HepG2 (cell line): ENCODE results near the gene OR2A5. TPM values are rescaled to one million over a fixed set of nuclear protein-coding genes. Genes with fewer than 3 reads are reported as not detected.

Experiments
- ATAC-seq: fragments of 200-7000 bp; cut with Tn5 transposase; 3 replicates; pipeline ENCODE4 v1.9.1; 2020; ENCODE audit warnings: mild to moderate bottlenecking, moderate library complexity
- BruUV-seq: library from RNA; stranded (reverse); fragments of 400-500 nt; replicated peaks from 2 replicates; lab custom pipeline; 2021; lab: Mats Ljungman, UMichigan
- CTCF ChIA-PET: fragments of 300-600 bp; formaldehyde crosslinking; extraction: SDS; loops from one replicate; lab custom pipeline; 2021; ENCODE audit warnings: low total read pairs, inconsistent platforms, low intra/inter-chr PET ratio; lab: Yijun Ruan, JAX
- POLR2A ChIA-PET: fragments of 350-600 bp; sonication (Branson Sonifier 250); formaldehyde crosslinking; loops from one replicate; lab custom pipeline; 2020; ENCODE audit warnings: antibody characterized with exemption, inconsistent platforms; lab: Yijun Ruan, JAX
- DNase-seq: peaks from one replicate; pipeline ENCODE4 v3.0.0-alpha.2; 2015; ENCODE audit warnings: low spot score
- FAIRE-seq: peaks from 3 replicates; lab custom pipeline; 2011; peaks lifted over from hg19 to GRCh38; lab: Jason Lieb, UNC
- H2AFZ ChIP-seq: one replicate; pipeline ENCODE4 v1.6.1; 2011; ENCODE audit warnings: low read length, inconsistent platforms
- H3K27ac ChIP-seq: fragments of 300-600 bp; 3 replicates; pipeline ENCODE4 v1.8.0; 2011; ENCODE audit warnings: mixed run types, mild to moderate bottlenecking, mixed read lengths, low read length, inconsistent platforms; ENCODE audit not compliant: insufficient read depth; ENCODE audit errors: extremely low read length
- H3K27me3 ChIP-seq, 2 experiments: fragments of 200-600 bp in 1 of 2; 2 replicates in 1 of 2; 3 replicates in 1 of 2; pipeline versions ENCODE4 v1.6.0 to v1.8.0; 2011; ENCODE audit warnings: low read length in 2 of 2, mild to moderate bottlenecking in 2 of 2, moderate library complexity in 2 of 2, inconsistent platforms in 1 of 2; ENCODE audit not compliant: insufficient read depth in 2 of 2, control insufficient read depth in 1 of 2
- H3K36me3 ChIP-seq, 2 experiments: fragments of 200-600 bp in 1 of 2; replicated peaks in 1 of 2; 2 replicates in 1 of 2; 3 replicates in 1 of 2; pipeline versions ENCODE4 v1.5.1 to v1.8.0; 2011; ENCODE audit warnings: low read length in 2 of 2, inconsistent platforms in 1 of 2; ENCODE audit not compliant: insufficient read depth in 2 of 2, control insufficient read depth in 1 of 2
- H3K4me1 ChIP-seq: 2 replicates; pipeline ENCODE4 v1.5.1; 2012; ENCODE audit warnings: low read length, inconsistent platforms; ENCODE audit not compliant: insufficient read depth
- H3K4me2 ChIP-seq: 2 replicates; pipeline ENCODE4 v1.6.0; 2011; ENCODE audit warnings: low read depth, low read length, inconsistent platforms
- H3K4me3 ChIP-seq, 3 experiments: fragments of 200-600 bp in 1 of 3; sonication (generic), shearing (Covaris generic) in 1 of 3; replicated peaks in 1 of 3; 2 replicates each; pipeline ENCODE4 v1.5.1; 2011 to 2016; ENCODE audit warnings: low read length in 3 of 3, inconsistent platforms in 2 of 3, low read depth in 2 of 3, mild to moderate bottlenecking in 2 of 3, control low read depth in 1 of 3, mixed read lengths in 1 of 3; ENCODE audit not compliant: insufficient read depth in 1 of 3
- H3K79me2 ChIP-seq: one replicate; pipeline ENCODE4 v1.6.1; 2011; ENCODE audit warnings: low read length, inconsistent platforms; ENCODE audit not compliant: insufficient read depth
- H3K9ac ChIP-seq: 2 replicates; pipeline ENCODE4 v1.6.0; 2011; ENCODE audit warnings: mild to moderate bottlenecking, low read depth, low read length, inconsistent platforms; ENCODE audit not compliant: insufficient read depth
- H3K9me3 ChIP-seq: 2 replicates; pipeline ENCODE4 v1.5.1; 2012; ENCODE audit warnings: mild to moderate bottlenecking, low read length
- H4K20me1 ChIP-seq: 2 replicates; pipeline ENCODE4 v1.6.0; 2011; ENCODE audit warnings: inconsistent platforms, mild to moderate bottlenecking, low read length, moderate library complexity; ENCODE audit not compliant: insufficient read depth
- ATF7 ChIP-seq, 2 experiments: fragments of 450-650 bp in 1 of 2; sonication (generic) in 1 of 2; formaldehyde crosslinking in 1 of 2; IDR thresholded peaks; 2 replicates each; pipeline versions ENCODE4 v1.4.0 to v1.6.1; 2016 to 2020; ENCODE audit warnings: antibody characterized with exemption in 1 of 2, mild to moderate bottlenecking in 1 of 2, missing genetic modification reagents in 1 of 2
- CREB1 ChIP-seq, 2 experiments: fragments of 450-650 bp in 1 of 2; IDR thresholded peaks; 2 replicates each; pipeline ENCODE4 v1.6.1; 2016 to 2017; ENCODE audit warnings: control low read depth in 1 of 2, mild to moderate bottlenecking in 1 of 2, missing compliant biosample characterization in 1 of 2, missing genetic modification characterization in 1 of 2
- FUBP1 ChIP-seq: sonication (generic); formaldehyde crosslinking; IDR thresholded peaks from 2 replicates; pipeline ENCODE4 v1.5.1; 2020; ENCODE audit warnings: missing genetic modification reagents, mild to moderate bottlenecking, borderline replicate concordance
- GPBP1L1 ChIP-seq: sonication (generic); formaldehyde crosslinking; IDR thresholded peaks from 2 replicates; pipeline ENCODE4 v1.5.0; 2020; ENCODE audit warnings: mild to moderate bottlenecking, missing genetic modification reagents
- GPN1 ChIP-seq: sonication (generic); formaldehyde crosslinking; IDR thresholded peaks from 2 replicates; pipeline ENCODE4 v1.5.1; 2020; ENCODE audit warnings: missing genetic modification reagents, borderline replicate concordance
- KDM5B ChIP-seq: sonication (generic); formaldehyde crosslinking; IDR thresholded peaks from 2 replicates; pipeline ENCODE4 v1.4.0; 2020; ENCODE audit warnings: missing genetic modification reagents, mild to moderate bottlenecking, borderline replicate concordance
- NFIC ChIP-seq: IDR thresholded peaks from 2 replicates; pipeline ENCODE4 v1.6.1; 2012; ENCODE audit warnings: mild to moderate bottlenecking, low read length, inconsistent platforms
- ONECUT2 ChIP-seq: sonication (generic); formaldehyde crosslinking; IDR thresholded peaks from 2 replicates; pipeline ENCODE4 v1.4.0; 2020; ENCODE audit warnings: missing genetic modification reagents
- SATB2 ChIP-seq: sonication (generic); formaldehyde crosslinking; IDR thresholded peaks from 2 replicates; pipeline ENCODE4 v1.5.0; 2020; ENCODE audit warnings: missing genetic modification reagents
- TCF7 ChIP-seq: sonication (generic); IDR thresholded peaks from 2 replicates; pipeline ENCODE4 v1.6.1; 2016; ENCODE audit warnings: antibody characterized with exemption, low read depth
- ZBTB14 ChIP-seq: sonication (generic); formaldehyde crosslinking; IDR thresholded peaks from 2 replicates; pipeline ENCODE4 v1.4.0; 2020; ENCODE audit warnings: missing genetic modification reagents
- ZFP37 ChIP-seq: sonication (generic); formaldehyde crosslinking; IDR thresholded peaks from 2 replicates; pipeline ENCODE4 v1.4.0; 2020; ENCODE audit warnings: missing genetic modification reagents, borderline replicate concordance
- ZFYVE20 ChIP-seq: sonication (generic); formaldehyde crosslinking; IDR thresholded peaks from 2 replicates; pipeline ENCODE4 v1.8.0; 2023; ENCODE audit warnings: low read depth, mild to moderate bottlenecking, moderate library complexity, missing genetic modification reagents, borderline replicate concordance
- ZNF674 ChIP-seq: sonication (generic); formaldehyde crosslinking; IDR thresholded peaks from 2 replicates; pipeline ENCODE4 v1.5.0; 2020; ENCODE audit warnings: low read depth, mild to moderate bottlenecking, missing genetic modification reagents
- WGBS: methylation state at CpG from one replicate; pipeline ENCODE4 v1.1.6; 2017; ENCODE audit warnings: low lambda C conversion rate; 5-methylcytosine and 5-hydroxymethylcytosine counted together
- in situ Hi-C: cut with HindIII; loops from 2 replicates; pipeline ENCODE4 v1.10.0; 2017; ENCODE audit warnings: low pct_unique_long_range_greater_than_20kb; ENCODE audit not compliant: extremely low pct_ligation_motif_present
- intact Hi-C: fragments of 100-400 bp; cut with micrococcal nuclease; formaldehyde crosslinking; loops from one replicate; pipeline ENCODE4 v1.10.0; 2022; ENCODE audit not compliant: unreplicated experiment
- polyA plus RNA-seq, 8 experiments: library from polyadenylated mRNA; depleted of rRNA in 3 of 8; stranded (reverse) in 7 of 8; unstranded in 1 of 8; fragments of >200 nt; fragmentation: Illumina TruSeq in 4 of 8; extraction: Trizol in 4 of 8; gene quantifications; 2 replicates each; pipeline versions ENCODE4 v1.2.1 to v1.2.3, GENCODE V29; 2011 to 2016; ENCODE audit warnings: low read depth in 4 of 8, missing spikeins in 1 of 8, mixed read lengths in 1 of 8; ENCODE audit not compliant: insufficient read depth in 1 of 8
- total RNA-seq, 5 experiments: library from RNA; depleted of rRNA; stranded (reverse); fragments of >200 nt; fragmentation: Illumina TruSeq; extraction: Trizol; gene quantifications; 2 replicates each; pipeline ENCODE4 v1.2.3, GENCODE V29; 2016; ENCODE audit warnings: low read depth in 1 of 5

The OR2A5 gene
- total and polyA plus RNA-seq, 2 of the 13 experiments (the other 11 are each of a cell fraction or from before 2014, with no cell fraction given), result not detected

GRCh38 chr7:144028547-144028946 is 20.2 kb upstream of the OR2A5 start:
- no peaks in the 10 kb centered on the region for H4K20me1 ChIP-seq
- no peak overlapping the region for H3K27ac ChIP-seq
- no peak overlapping the region for H2AFZ ChIP-seq
- CTCF ChIA-PET, result no interaction called here
- H3K4me3 ChIP-seq, result no peak overlapping the region
- in situ Hi-C loops, result no loop called here
- peaks cover 10% of the 10 kb centered on the region; the same call in 1 of the 2 replicates for H3K4me1 ChIP-seq
- ATAC-seq, result no peak
- H3K79me2 ChIP-seq, result no peaks in the 10 kb centered on the region
- FAIRE-seq, result no peak
- intact Hi-C loops, result no loop called here
- H3K27me3 ChIP-seq, result no peaks in the 10 kb centered on the region
- POLR2A ChIA-PET, result no interaction called here
- TF ChIP-seq ATF7 (IDR thresholded peaks at IDR 0.05) (0 out of 2 replicates have a peak, but pooled peaks have one; percentile 20), ATF7 (CRISPR knock-in tag; IDR thresholded peaks at IDR 0.05) (no peak), CREB1 (IDR thresholded peaks at IDR 0.05) (peak; percentile 67), CREB1 (CRISPR knock-in tag; IDR thresholded peaks at IDR 0.05) (no peak), ZFYVE20 (CRISPR knock-in tag) (no peak)
- WGBS, result 24% methylated on average over 3 of the region's 3 CpGs
- no peak overlapping the region for H3K9ac ChIP-seq
- no peaks in the 10 kb centered on the region for H3K36me3 ChIP-seq
- BruUV-seq, result no TSS peak
- DNase-seq, result no peak
- H3K9me3 ChIP-seq, result no peaks in the 10 kb centered on the region
- no peak overlapping the region for H3K4me2 ChIP-seq

GRCh38 chr7:144032516-144032915 is 16.2 kb upstream of the OR2A5 start:
- H4K20me1 ChIP-seq, result no peaks in the 10 kb centered on the region
- no peaks in the 10 kb centered on the region for H3K9me3 ChIP-seq
- no peaks in the 10 kb centered on the region for H3K79me2 ChIP-seq
- no peak overlapping the region for H3K4me2 ChIP-seq
- H3K4me1 ChIP-seq, result peaks cover 10% of the 10 kb centered on the region; the same call in 1 of the 2 replicates
- no peak overlapping the region for H2AFZ ChIP-seq
- WGBS, result under 1% methylated on average over 5 of the region's 5 CpGs
- ChIA-PET CTCF (no interaction called here), POLR2A (interaction anchor here (1.2 kb wide), 1 partner anchor 131 kb away, joined by 5 read pairs; the partner anchor contains the start of gene TCAF1)
- H3K27ac ChIP-seq, result no peak overlapping the region
- H3K36me3 ChIP-seq, result no peaks in the 10 kb centered on the region
- no peaks in the 10 kb centered on the region for H3K27me3 ChIP-seq
- DNase-seq (peak; percentile 35), FAIRE-seq (no peak), ATAC-seq (peak; percentile 79)
- intact Hi-C loops (loop anchor here (5.0 kb wide), 1 partner anchor 845 kb away; no protein-coding TSS in a partner anchor), in situ Hi-C loops (no loop called here)
- no peak overlapping the region for H3K9ac ChIP-seq
- no peak overlapping the region for H3K4me3 ChIP-seq
- no TSS peak for BruUV-seq
- TF ChIP-seq ZNF674 (no peak), NFIC (peak; percentile 31; the same call in 1 of the 2 replicates), TCF7 (peak; percentile 47), GPN1 (no peak), GPBP1L1 (no peak), ZFP37 (no peak), KDM5B (CRISPR knock-in tag) (no peak), SATB2 (CRISPR knock-in tag) (no peak), ZBTB14 (no peak), FUBP1 (CRISPR knock-in tag) (no peak), ONECUT2 (CRISPR knock-in tag) (peak; percentile 71)
